Neural cell (in vitro differentiated cells): ENCODE measurements around the gene PRKCA.

ENCODE experiments used
- CTCF ChIP-seq: fragments of 450-650 bp; IDR thresholded peaks from 2 replicates; pipeline ENCODE4 v1.5.1; 2014; ENCODE audit warnings: antibody characterized with exemption, mild to moderate bottlenecking, moderate library complexity; ENCODE audit not compliant: poor library complexity, severe bottlenecking
- EP300 ChIP-seq: fragments of 450-650 bp; conservative IDR thresholded peaks from 2 replicates; pipeline ENCODE4 v1.6.1; 2014; ENCODE audit warnings: antibody characterized with exemption, mild to moderate bottlenecking, moderate library complexity; ENCODE audit not compliant: poor library complexity, severe bottlenecking
- POLR2AphosphoS5 ChIP-seq: IDR thresholded peaks from 2 replicates; pipeline ENCODE4 v1.6.1; 2012
- REST ChIP-seq: IDR thresholded peaks from 2 replicates; pipeline ENCODE4 v1.6.1; 2012; ENCODE audit warnings: borderline replicate concordance

- TF ChIP-seq POLR2AphosphoS5 (no peak), REST (no peak), CTCF (no peak), EP300 (no peak)
Measured at GRCh38 chr17:66807182-66807581, 504.8 kb downstream of the PRKCA start.
